Karpas-422 (cell line): ENCODE measurements around the gene IL36G. TPM values are rescaled to one million over a fixed set of nuclear protein-coding genes. Genes with fewer than 3 reads are reported as not detected.
A peak's percentile ranks its signal among the peaks of the same experiment; 100 is the strongest.

Source experiments
- DNase-seq: peaks from one replicate; pipeline ENCODE4 v3.0.0-alpha.2; 2015
- H2AFZ ChIP-seq: fragments of 200-600 bp; sonication (generic); 2 replicates; pipeline ENCODE4 v1.6.1; 2014; ENCODE audit warnings: antibody characterized with exemption, low read length, mixed read lengths
- H3K27ac ChIP-seq: fragments of 200-600 bp; sonication (generic); 2 replicates; pipeline ENCODE4 v1.5.1; 2014; ENCODE audit warnings: mild to moderate bottlenecking, low read length, moderate library complexity
- H3K27me3 ChIP-seq: fragments of 200-600 bp; sonication (generic); 2 replicates; pipeline ENCODE4 v1.6.1; 2014; ENCODE audit warnings: low read length, mixed read lengths
- H3K36me3 ChIP-seq: fragments of 200-600 bp; sonication (generic); 2 replicates; pipeline ENCODE4 v1.6.1; 2014; ENCODE audit warnings: low read length, mixed read lengths; ENCODE audit not compliant: insufficient read depth
- H3K4me1 ChIP-seq: fragments of 200-600 bp; sonication (generic); 2 replicates; pipeline ENCODE4 v1.6.1; 2014; ENCODE audit warnings: mild to moderate bottlenecking, low read length, mixed read lengths
- H3K4me2 ChIP-seq: fragments of 200-600 bp; sonication (generic); 2 replicates; pipeline ENCODE4 v1.6.1; 2014; ENCODE audit warnings: low read length, low read depth, mild to moderate bottlenecking; ENCODE audit not compliant: poor library complexity, severe bottlenecking
- H3K4me3 ChIP-seq: fragments of 200-600 bp; sonication (generic); 2 replicates; pipeline ENCODE4 v1.5.1; 2014; ENCODE audit warnings: mild to moderate bottlenecking, antibody characterized with exemption, low read length, mixed read lengths
- H3K79me2 ChIP-seq: fragments of 200-600 bp; sonication (generic); 2 replicates; pipeline ENCODE4 v1.6.1; 2014; ENCODE audit warnings: mild to moderate bottlenecking, low read length, mixed read lengths
- H3K9ac ChIP-seq: fragments of 200-600 bp; sonication (generic); 2 replicates; pipeline ENCODE4 v1.6.0; 2014; ENCODE audit warnings: low read length
- H3K9me2 ChIP-seq: fragments of 200-600 bp; sonication (generic), shearing (Covaris generic); replicated peaks from 2 replicates; pipeline ENCODE4 v1.6.0; 2014; ENCODE audit warnings: mild to moderate bottlenecking, low read length, moderate library complexity; ENCODE audit not compliant: insufficient read depth
- H3K9me3 ChIP-seq: fragments of 300-700, 200-600 bp; sonication (generic); 2 replicates; pipeline ENCODE4 v1.6.1; 2014; ENCODE audit warnings: low read length, mixed read lengths
- H4K20me1 ChIP-seq: fragments of 200-600 bp; sonication (generic); 2 replicates; pipeline ENCODE4 v1.6.1; 2014; ENCODE audit warnings: mild to moderate bottlenecking, antibody characterized with exemption, low read length, low read depth; ENCODE audit not compliant: insufficient read depth
- total RNA-seq: library from RNA; depleted of rRNA; stranded (reverse); fragments of >200 nt; shearing (Covaris generic); gene quantifications from 2 replicates; pipeline ENCODE4 v1.2.3, GENCODE V29; 2014; ENCODE audit warnings: low replicate concordance

Gene IL36G
- total RNA-seq, 1 experiment from 2014 or later, result not detected

GRCh38 chr2:112942654-112943002 lies 35.2 kb upstream of the IL36G start:
- Histone ChIP-seq H3K4me2 (no peak overlapping the region), H3K36me3 (no peaks in the 10 kb centered on the region), H3K4me3 (no peak overlapping the region), H3K27ac (no peak overlapping the region), H3K79me2 (no peaks in the 10 kb centered on the region), H2AFZ (no peak overlapping the region), H4K20me1 (no peaks in the 10 kb centered on the region), H3K4me1 (no peaks in the 10 kb centered on the region), H3K27me3 (no peaks in the 10 kb centered on the region), H3K9ac (no peak overlapping the region), H3K9me2 (no peaks in the 10 kb centered on the region), H3K9me3 (no peaks in the 10 kb centered on the region)
- no peak for DNase-seq

- H3K4me3 ChIP-seq, result no peak overlapping the region
- H3K36me3 ChIP-seq, result no peaks in the 10 kb centered on the region
- H3K79me2 ChIP-seq, result no peaks in the 10 kb centered on the region
- H3K9me2 ChIP-seq, result no peaks in the 10 kb centered on the region
- no peak overlapping the region for H2AFZ ChIP-seq
- H3K9ac ChIP-seq, result no peak overlapping the region
- no peaks in the 10 kb centered on the region for H3K9me3 ChIP-seq
- no peaks in the 10 kb centered on the region for H3K27me3 ChIP-seq
- no peaks in the 10 kb centered on the region for H3K4me1 ChIP-seq
- H3K4me2 ChIP-seq, result no peak overlapping the region
- H3K27ac ChIP-seq, result no peak overlapping the region
- no peaks in the 10 kb centered on the region for H4K20me1 ChIP-seq
- no peak for DNase-seq
These were observed 32.8 kb upstream of the IL36G start for GRCh38 chr2:112944971-112945370.

GRCh38 chr2:112946086-112946485 lies 31.7 kb upstream of the IL36G start:
- no peak overlapping the region for H3K27ac ChIP-seq
- H3K4me2 ChIP-seq, result no peak overlapping the region
- DNase-seq, result no peak
- H2AFZ ChIP-seq, result no peak overlapping the region
- H3K4me1 ChIP-seq, result no peaks in the 10 kb centered on the region
- H3K27me3 ChIP-seq, result no peaks in the 10 kb centered on the region
- H3K4me3 ChIP-seq, result no peak overlapping the region
- H3K9ac ChIP-seq, result no peak overlapping the region
- no peaks in the 10 kb centered on the region for H3K9me3 ChIP-seq
- no peaks in the 10 kb centered on the region for H4K20me1 ChIP-seq
- H3K79me2 ChIP-seq, result no peaks in the 10 kb centered on the region
- no peaks in the 10 kb centered on the region for H3K9me2 ChIP-seq
- no peaks in the 10 kb centered on the region for H3K36me3 ChIP-seq

- no peaks in the 10 kb centered on the region for H3K27me3 ChIP-seq
- no peak overlapping the region for H2AFZ ChIP-seq
- no peaks in the 10 kb centered on the region for H3K4me1 ChIP-seq
- no peak overlapping the region for H3K4me2 ChIP-seq
- no peaks in the 10 kb centered on the region for H3K36me3 ChIP-seq
- no peaks in the 10 kb centered on the region for H3K79me2 ChIP-seq
- no peak overlapping the region for H3K4me3 ChIP-seq
- no peaks in the 10 kb centered on the region for H4K20me1 ChIP-seq
- no peak overlapping the region for H3K9ac ChIP-seq
- H3K9me3 ChIP-seq, result no peaks in the 10 kb centered on the region
- H3K9me2 ChIP-seq, result no peaks in the 10 kb centered on the region
- no peak for DNase-seq
- H3K27ac ChIP-seq, result no peak overlapping the region
These were observed 30.4 kb upstream of the IL36G start for GRCh38 chr2:112947374-112947773.

- no peaks in the 10 kb centered on the region for H4K20me1 ChIP-seq
- H3K27ac ChIP-seq, result no peak overlapping the region
- no peaks in the 10 kb centered on the region for H3K4me1 ChIP-seq
- H2AFZ ChIP-seq, result no peak overlapping the region
- H3K4me2 ChIP-seq, result no peak overlapping the region
- no peaks in the 10 kb centered on the region for H3K9me2 ChIP-seq
- H3K79me2 ChIP-seq, result no peaks in the 10 kb centered on the region
- no peak for DNase-seq
- H3K27me3 ChIP-seq, result no peaks in the 10 kb centered on the region
- H3K9ac ChIP-seq, result no peak overlapping the region
- no peaks in the 10 kb centered on the region for H3K9me3 ChIP-seq
- H3K4me3 ChIP-seq, result no peak overlapping the region
- no peaks in the 10 kb centered on the region for H3K36me3 ChIP-seq
These were observed 28.4 kb upstream of the IL36G start for GRCh38 chr2:112949456-112949855.

- H3K27me3 ChIP-seq, result no peaks in the 10 kb centered on the region
- H2AFZ ChIP-seq, result no peak overlapping the region
- DNase-seq, result no peak
- H3K9ac ChIP-seq, result no peak overlapping the region
- no peaks in the 10 kb centered on the region for H3K4me1 ChIP-seq
- no peaks in the 10 kb centered on the region for H3K36me3 ChIP-seq
- H3K79me2 ChIP-seq, result no peaks in the 10 kb centered on the region
- H3K4me3 ChIP-seq, result no peak overlapping the region
- no peak overlapping the region for H3K4me2 ChIP-seq
- H4K20me1 ChIP-seq, result no peaks in the 10 kb centered on the region
- no peak overlapping the region for H3K27ac ChIP-seq
- H3K9me2 ChIP-seq, result no peaks in the 10 kb centered on the region
- no peaks in the 10 kb centered on the region for H3K9me3 ChIP-seq
These were observed 23.4 kb upstream of the IL36G start for GRCh38 chr2:112954364-112954763.

GRCh38 chr2:112957511-112957910 lies 20.3 kb upstream of the IL36G start:
- no peak for DNase-seq
- Histone ChIP-seq H3K9ac (no peak overlapping the region), H3K79me2 (no peaks in the 10 kb centered on the region), H3K27ac (no peak overlapping the region), H2AFZ (no peak overlapping the region), H3K9me3 (no peaks in the 10 kb centered on the region), H3K4me2 (no peak overlapping the region), H3K9me2 (no peaks in the 10 kb centered on the region), H3K4me1 (no peaks in the 10 kb centered on the region), H3K4me3 (no peak overlapping the region), H3K36me3 (no peaks in the 10 kb centered on the region), H4K20me1 (no peaks in the 10 kb centered on the region), H3K27me3 (no peaks in the 10 kb centered on the region)

- no peak overlapping the region for H2AFZ ChIP-seq
- H3K36me3 ChIP-seq, result no peaks in the 10 kb centered on the region
- no peak overlapping the region for H3K4me2 ChIP-seq
- H3K9me3 ChIP-seq, result no peaks in the 10 kb centered on the region
- H3K79me2 ChIP-seq, result no peaks in the 10 kb centered on the region
- H3K4me1 ChIP-seq, result no peaks in the 10 kb centered on the region
- no peaks in the 10 kb centered on the region for H3K9me2 ChIP-seq
- H3K27me3 ChIP-seq, result no peaks in the 10 kb centered on the region
- no peak overlapping the region for H3K27ac ChIP-seq
- H3K4me3 ChIP-seq, result no peak overlapping the region
- DNase-seq, result peak; percentile 82
- no peaks in the 10 kb centered on the region for H4K20me1 ChIP-seq
- H3K9ac ChIP-seq, result no peak overlapping the region
These were observed 19.2 kb upstream of the IL36G start for GRCh38 chr2:112958428-112959108.
